ENCODE results near the gene LRCH1.

LRCH1 gene

DNA sequence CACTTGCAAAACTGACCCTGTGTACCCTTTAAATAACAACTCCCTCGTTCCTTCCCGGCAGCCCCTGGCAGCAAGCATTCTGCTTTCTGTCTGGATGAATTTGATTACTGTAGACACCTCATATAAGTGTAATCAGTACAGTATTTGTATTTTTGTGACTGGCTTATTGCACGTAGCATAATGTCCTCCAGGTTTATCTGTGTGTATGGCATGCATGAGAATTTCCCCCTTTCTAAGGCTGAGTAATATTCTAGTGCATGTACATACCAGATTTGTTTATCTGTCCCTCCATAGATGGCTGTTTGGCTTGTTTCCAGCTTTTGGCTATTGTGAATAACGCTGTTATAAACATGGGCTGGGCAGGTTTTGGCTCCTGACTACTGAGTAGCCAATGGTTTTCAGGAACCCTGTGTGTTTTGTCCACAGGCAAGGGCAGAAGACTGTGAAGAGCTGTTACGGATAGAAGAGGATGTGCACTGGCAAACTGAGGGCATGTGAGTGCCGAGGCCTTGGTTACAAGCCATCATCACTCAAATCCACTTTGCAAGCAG, 146.0 kb downstream of the LRCH1 start:
- no peak for DNase-seq (ENCODE audit: low read depth, low spot score)

DNA sequence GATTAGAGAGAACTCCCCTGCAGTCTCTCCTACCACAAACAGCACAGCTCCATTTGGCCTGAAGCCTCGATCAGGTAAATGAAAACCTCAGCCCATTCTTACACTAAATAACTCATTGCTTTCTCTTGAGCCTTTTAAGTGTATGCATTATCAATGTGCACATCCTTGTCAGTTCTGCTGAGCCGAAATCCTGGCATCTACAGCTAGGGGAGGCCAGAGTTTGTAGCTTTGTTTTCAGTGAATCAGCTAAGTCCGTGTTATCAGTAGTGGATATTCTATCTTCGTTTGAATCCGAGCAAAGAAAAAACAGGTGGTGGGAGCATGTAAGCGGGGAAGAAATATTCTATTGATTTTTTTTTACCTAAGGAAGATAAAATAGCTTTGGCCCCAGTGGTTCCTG, 159.6 kb downstream of the LRCH1 start:
- no peak for DNase-seq (ENCODE audit: low read depth, low spot score)

DNA sequence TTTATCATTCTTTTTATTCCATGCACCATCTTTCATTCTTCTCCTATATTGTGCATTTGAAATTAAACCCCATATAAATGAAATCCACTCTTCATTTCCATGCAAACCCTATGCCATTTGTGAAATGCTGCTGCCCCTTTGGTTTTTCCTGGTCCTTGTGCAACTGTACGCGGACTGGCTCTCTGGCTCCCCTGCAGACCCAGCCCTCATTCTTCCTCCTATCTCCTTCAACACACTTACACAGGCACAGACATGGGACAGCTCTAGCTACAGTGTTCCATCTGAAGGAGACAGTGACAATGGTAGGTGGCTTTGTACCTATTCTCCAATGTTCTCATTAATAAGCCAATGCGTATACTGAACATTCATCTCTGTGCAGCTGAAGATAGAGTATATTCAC, 162.4 kb downstream of the LRCH1 start:
- DNase-seq (ENCODE audit: low read depth, low spot score) = no peak

DNA sequence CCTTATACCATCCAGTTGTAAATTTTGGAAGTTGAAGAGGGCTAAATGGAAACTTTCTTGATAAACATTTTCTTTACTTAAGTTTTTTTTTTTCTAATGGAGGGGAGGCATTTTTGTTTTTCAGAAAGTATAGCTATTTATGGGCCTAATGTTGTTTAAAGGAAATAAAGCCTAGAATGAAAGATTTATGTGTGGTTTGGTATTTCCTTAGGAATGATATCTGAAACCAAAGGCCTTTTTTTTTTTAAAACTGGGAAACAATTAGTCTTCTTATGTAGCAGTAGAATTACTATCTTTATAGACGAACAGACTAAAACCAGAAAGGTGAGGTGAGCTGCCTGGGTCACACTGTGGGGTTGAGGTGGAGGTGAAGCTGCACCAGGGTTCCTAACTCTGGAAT, 163.9 kb downstream of the LRCH1 start:
- no peak for DNase-seq (ENCODE audit: low read depth, low spot score)

DNA sequence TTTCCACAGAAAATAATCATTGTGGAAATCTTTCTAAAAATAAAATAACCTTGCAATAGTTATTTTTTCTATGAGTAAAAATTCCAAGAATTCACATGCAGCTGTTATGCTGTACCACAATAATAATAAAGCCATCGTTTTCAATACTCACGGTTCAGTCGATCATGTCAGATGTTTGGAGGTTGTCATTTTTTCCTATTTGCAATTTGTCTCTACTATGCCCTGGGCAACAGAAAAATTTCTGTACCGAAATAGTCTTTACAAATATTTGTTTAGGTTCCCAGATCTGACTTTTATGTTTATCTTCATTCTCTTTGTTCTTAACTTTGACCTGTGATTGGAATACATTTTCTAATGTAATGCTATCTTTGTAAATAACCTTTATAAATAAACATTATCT, 164.3 kb downstream of the LRCH1 start:
- DNase-seq (ENCODE audit: low read depth, low spot score) = no peak

DNA sequence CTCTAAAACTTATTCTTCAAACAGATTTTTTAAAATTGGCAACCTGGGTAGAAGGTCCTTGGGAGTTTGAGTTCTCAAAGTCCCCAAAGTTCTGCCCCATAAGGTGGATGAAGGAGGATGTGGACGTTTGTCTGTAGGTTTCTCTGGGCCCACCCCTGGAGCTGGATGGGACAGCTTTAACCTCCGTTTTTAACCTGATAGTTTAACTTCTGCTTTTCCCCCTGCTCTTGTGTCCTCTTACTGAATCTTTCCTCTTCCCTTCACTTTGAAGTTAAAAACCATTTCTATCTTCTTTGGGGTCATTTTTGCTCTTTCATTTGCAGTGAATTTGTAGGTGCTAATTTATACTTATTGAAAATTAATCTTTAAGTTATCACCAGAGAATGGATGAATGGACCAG, 164.9 kb downstream of the LRCH1 start:
- no peak for DNase-seq (ENCODE audit: low read depth, low spot score)

DNA sequence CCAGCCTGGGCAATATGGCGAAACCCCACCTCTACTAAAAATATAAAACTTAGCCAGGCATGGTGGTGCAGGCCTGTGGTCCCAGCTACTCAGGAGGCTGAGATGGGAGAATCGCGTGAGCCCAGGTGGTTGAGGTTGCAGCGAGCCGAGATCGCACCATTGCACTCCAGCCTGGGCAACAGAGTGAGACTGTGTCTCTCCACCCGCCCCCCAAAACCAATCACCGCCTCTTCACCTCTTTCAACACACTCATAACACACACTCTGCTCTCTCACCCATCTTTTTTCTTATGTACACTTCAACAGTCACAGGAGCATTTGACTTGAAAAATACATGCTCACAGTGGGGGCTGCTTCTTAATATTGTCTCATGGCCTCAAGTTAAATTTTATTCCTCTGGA, 167.2 kb downstream of the LRCH1 start:
- no peak for DNase-seq (ENCODE audit: low read depth, low spot score)

DNA sequence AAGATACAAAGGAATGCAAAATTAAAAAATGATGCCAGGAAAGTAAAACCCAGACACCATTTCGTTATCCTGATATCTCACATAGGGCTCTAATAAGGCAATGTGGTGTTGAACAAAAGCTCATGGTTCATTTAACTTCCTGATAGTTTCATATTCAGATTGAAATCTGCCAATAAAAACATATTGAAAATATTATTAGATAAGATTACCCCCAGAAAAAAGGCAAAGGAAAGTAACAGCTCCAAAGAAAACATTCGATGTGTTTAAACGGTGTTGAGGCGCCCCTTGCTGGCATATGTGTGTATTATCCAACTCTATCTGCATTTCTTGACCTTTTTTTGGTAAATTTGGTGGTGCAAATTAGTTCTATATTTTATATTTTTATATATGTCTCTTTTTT, 168.1 kb downstream of the LRCH1 start:
- no peak for DNase-seq (ENCODE audit: low read depth, low spot score)

DNA sequence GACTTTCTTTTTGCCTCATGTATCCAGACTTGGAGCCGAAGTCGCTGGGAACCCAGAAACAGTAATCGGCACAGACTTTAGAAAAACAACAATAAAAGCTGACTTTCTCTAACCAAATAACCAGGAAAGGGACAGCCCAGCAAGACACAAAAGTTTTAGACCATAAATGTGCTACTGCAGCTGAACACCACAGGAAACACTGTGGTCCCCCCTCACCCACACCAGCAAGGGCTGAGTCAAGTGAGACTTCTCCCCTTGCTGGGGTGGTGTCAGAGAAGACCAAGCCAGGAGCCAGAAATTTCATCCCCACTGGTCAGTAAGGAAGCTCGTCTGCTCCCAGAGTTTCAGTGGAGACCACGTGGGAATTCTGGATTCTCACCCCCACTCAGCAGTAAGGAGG, 173.4 kb downstream of the LRCH1 start:
- no peak for DNase-seq (ENCODE audit: low read depth, low spot score)

DNA sequence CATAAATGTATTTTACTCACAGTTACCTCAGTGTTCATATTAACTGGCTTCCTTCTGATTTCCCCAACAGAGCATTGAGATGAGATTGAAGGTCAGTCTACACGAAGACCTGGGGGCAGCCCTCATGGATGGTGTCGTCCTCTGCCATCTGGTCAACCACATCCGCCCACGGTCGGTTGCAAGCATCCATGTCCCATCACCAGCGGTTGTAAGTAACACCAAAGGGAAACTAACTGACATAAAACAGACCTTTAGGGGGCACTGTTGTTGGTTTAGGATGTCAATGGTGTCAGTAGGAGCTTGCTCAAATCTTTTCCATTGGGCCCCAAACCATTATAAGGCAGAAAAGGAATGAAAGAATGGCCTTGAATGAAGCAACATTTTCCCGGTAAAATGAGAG, 175.8 kb downstream of the LRCH1 start:
- DNase-seq (ENCODE audit: low read depth, low spot score) = no peak

DNA sequence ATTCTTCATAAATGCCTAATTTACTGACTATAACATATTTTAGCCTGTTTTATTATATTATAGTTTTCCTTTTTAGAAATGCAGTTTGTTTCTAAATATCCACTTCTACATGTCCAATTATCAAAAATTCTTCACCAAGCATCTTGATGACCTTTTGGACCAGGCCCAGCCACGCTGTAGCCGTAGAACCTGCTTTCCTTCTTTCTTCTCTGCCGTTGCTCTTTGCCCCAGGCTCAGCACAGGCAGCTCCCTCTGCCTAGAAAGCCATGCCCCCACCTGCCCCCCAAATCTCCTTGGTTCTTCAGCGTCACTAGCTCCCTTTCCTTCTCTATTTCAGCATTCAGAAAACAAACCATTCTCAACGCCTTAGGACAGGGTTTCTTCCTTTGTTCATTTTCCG, 178.6 kb downstream of the LRCH1 start:
- DNase-seq (ENCODE audit: low read depth, low spot score) = no peak

DNA sequence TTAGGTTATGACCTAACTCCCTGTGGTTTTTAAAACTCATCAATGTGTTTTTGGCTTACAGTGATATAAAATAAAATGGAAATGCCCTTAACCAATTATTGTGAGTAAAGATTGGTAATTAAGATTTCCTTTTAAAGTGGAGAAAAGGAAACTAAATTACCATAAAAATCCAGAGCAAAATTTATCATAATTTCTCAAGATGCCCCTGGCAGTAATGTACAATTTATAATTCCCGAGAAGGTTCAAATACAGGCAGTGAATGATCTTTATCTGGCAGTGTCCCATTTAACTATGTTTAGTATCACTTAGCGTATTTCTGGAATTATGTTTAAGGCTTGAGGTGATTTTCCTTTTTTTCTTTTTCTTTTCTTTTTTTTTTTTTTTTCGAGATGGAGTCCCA, 182.5 kb downstream of the LRCH1 start:
- no peak for DNase-seq (ENCODE audit: low read depth, low spot score)

DNA sequence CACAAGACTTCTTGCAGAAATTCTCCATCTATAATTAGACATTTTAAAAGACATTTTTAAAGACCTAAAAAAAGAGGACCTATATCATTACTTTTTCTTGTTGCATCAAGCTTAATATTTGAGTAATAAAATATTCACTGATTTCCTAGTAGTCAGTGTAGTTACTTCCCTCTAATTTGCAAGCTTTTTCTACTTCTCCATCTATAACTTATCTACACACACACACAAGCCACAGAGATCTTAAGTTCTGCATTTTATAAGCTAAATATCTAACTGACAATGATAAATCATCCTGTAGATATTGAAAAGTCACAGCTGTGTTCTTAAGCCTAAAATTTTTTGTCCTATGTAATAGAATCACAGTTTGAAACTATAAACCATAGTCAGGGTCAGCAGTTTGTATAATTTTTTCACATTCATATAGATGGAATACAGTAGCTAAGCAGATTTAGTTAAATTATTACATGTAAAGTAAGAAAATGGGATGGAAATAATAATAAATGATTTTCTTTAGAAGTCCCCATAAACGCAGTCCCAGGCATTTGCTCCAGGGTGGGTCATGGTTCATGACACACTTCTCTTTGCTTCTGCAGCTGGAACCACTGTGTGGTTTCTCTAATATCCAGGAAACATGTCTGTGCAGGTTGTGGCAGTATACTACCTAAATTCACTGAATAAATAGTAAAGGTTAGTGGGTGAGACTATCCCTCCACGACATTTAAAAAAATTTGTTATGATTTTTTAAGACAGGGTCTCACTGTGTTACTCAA, 183.8 kb downstream of the LRCH1 start:
- no peak for DNase-seq (ENCODE audit: low read depth, low spot score)

DNA sequence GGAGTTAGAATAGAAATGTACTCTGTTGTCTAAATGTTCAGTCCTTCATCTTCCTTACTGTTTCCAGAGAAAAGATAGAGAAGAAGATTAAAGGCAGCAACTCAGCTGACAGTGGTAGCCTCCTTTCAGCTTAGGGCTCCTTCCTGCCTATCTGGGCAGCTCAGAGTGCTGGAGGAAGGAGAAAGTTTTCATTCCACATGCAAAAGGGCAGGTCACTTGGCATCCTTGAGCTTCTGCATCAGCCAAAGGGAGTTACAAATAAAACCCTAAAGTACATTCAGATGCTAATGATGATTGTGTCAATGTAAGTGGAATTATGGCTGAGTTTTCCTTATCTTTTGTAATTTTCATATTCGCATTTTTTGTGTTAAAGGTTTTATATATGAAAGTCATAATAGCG, 185.1 kb downstream of the LRCH1 start:
- no peak for DNase-seq (ENCODE audit: low read depth, low spot score)

DNA sequence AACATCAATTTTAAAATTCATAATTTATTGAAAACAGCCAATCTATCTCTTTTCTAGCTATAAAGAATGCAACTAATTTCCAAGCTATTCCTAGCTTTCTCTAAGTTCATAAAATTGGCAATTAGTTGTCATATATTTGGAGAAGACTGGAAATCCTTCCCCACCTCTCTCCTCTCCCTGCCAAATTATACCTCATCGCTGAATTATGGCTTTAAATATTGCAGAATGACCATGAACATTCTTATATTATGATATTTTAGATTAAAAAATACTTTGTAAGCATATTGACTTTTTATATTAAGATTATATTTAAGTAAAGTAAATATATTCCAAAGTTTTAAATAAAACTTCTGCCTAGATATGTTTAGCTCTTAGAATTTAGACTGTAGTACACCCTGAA, 185.8 kb downstream of the LRCH1 start:
- no peak for DNase-seq (ENCODE audit: low read depth, low spot score)

DNA sequence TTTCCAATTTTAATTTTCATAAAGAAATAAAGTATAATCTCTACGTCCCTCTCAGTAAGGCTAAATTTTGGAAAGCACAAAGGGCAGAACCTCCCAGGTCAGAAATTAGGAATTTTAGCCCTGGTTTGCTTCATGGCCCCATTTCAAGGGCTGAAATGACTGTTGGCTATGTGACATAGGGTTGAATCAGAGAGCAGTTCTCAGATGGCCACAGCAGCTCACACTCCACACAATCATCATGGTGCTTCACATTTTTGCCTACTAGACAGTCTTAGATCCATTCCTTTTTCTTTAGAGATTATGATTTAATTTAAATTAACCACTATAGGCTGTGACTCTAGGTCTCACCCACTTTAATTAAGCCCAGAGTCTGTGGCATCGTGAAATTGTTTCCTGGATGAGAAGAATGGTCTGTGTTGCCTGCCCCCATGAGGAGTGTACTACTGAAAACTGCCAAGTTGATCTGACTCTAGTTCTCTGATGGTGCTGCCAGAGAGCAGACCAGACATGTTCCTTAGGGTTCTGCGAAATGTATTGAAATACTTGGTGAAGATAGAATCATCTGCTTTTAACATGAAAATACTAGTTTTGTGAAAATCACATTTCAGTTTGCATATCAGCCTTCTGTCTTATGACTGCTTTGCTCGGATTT, 186.6 kb downstream of the LRCH1 start:
- DNase-seq (ENCODE audit: low read depth, low spot score) = no peak

DNA sequence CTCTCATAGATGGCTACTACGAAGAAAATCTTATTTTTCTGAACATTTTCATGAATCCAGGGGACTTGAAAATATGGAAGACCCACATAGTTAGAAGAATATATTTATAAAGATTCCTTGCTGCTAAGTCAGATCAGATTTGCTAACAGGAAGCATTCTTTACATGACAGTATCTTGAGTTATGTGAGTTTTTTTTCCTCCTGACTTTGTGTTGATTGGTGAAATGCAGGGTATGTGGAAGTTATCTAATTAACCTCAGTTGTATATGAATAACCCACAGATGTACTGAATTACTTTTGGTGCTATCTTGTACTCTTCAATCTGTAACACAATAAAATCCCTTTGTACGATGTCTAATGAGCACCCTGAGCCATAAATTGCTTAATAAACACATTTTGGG, 190.2 kb downstream of the LRCH1 start:
- no peak for DNase-seq (ENCODE audit: low read depth, low spot score)

DNA sequence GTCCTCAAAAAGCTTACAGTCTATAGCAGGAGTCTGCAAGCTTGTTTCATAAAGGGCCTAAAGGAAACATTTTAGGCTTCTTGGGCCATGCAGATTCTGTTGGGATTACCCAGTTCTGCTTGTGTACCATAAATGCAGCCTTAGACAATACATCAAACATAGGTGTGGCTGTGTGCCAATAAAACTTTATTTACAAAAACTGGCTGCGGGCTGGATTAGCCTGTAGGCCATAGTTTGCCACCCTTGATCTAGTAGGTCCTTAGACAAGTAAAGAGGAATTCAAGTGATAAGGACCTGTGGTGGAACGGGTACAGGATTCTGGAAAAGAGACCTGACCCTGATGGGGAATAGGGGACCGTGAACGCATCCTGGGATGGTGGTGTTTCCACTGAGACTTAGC, 192.1 kb downstream of the LRCH1 start:
- no peak for DNase-seq (ENCODE audit: low read depth, low spot score)

DNA sequence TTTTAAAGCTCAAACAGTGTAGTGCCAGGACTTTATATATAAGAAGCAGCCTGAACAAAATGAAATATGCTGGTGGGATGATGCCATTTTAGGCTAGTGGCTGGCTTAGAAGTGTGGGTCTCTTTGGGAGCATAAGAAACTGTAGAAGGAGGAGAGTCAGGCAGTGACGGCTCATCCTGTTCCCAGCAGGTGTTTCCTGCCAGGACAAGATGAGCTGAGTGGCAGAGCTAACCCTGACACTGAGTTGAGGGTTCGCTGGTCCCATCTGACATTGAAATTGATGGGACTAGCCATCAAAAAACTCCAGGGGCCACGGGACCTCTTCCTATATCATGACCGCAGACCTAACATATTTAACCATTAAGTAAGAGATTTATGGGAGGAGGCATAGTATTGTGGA, 192.7 kb downstream of the LRCH1 start:
- DNase-seq (ENCODE audit: low read depth, low spot score) = no peak

DNA sequence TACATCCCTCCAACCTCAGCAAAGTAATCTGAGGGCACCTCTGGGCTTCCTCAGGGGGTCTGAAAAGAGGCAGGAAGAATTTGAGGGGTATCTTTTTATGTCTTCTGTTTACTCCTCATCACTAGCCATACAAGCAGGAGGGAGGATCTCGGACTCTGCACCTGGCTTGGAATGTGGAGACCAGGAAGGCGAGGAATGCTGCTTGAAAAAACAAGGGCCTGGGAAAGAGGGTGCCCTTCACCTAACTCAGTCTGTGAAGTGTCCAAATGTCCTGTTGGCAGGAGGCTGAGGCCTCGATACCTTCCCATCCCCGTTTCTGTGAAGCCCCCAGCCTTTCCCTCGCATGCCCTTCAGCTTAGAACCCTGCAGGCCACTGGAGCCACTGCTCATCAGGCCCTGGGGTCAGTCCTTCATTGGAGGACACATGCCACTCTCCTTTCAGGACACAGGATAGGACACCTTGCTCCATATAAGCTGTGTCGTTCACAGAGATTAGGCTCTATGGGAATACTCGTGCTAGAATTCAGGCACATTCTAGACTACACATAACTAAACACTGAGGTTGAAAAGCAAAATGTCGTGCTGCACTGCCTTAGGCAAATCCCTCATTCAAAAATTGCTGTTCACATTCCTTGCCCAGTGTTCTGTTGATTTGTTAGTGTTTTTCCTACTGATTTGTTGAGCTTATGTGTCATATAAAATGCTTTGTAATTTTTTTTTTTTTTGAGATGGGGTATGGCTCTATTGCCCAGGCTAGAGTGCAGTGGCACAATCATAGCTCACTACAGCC, 194.3 kb downstream of the LRCH1 start:
- no peak for DNase-seq (ENCODE audit: low read depth, low spot score)

DNA sequence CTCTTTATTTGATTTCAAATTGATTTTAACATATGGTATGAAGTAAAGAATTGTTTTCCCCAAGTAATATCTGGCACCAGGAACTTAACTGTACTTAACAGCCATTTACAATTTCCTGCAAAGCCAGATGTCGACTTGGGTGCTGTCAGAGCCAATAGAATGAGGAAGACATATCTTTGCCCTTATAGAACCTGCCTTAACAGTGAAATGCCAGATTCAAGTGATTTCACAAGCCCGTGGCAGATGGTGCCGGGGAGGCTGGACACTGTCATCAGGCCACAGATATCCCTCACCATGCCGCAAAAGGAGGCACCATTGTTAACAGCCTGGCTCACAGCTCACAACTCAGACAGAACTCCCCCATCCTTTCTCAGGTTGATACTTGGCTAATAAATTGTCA, 195.3 kb downstream of the LRCH1 start:
- DNase-seq (ENCODE audit: low read depth, low spot score) = no peak

DNA sequence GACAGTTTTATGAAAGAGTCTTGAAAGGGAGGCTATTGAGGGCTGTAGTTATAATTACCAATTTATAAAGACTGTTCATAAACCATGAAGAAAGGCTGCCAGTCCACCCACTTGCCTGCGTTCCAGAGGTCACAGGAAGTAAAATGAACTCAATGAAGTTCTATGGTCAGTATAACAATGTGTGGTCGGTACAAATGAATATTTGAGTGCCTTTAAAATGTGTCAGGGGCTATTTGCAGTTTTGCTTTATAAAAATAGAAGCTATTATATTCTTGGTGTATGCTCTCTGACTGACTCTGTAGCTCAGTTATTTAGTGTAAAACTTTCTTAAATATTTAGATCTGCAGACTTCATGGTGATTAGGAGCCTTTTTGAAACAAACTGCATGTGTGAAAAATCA, 197.0 kb downstream of the LRCH1 start:
- DNase-seq (ENCODE audit: low read depth, low spot score) = no peak
